Measurements from ENCODE around the gene TARBP1.

GRCh38 chr1:234484991-234485739 lies 6.2 kb upstream of the TARBP1 start:
- TF ChIP-seq CTCF (IDR thresholded peaks at IDR 0.05) (no peak), POLR2A (IDR thresholded peaks at IDR 0.05) (no peak)
